Measurements from ENCODE around the gene GUCY1B1. TPM values are rescaled to one million over a fixed set of nuclear protein-coding genes. Genes with fewer than 3 reads are reported as not detected.

The GUCY1B1 gene
- polyA plus RNA-seq, 1 donor from 2014 or later: 13.6 TPM

GRCh38 chr4:155741546-155741945 lies 17.3 kb upstream of the GUCY1B1 start:
- no peaks in the 10 kb centered on the region for H4K20me1 ChIP-seq (ENCODE audit: insufficient read depth)
- no peaks in the 10 kb centered on the region for H3K9me2 ChIP-seq (ENCODE audit: insufficient read depth, low read length)
- no peaks in the 10 kb centered on the region for H3K27me3 ChIP-seq (ENCODE audit: insufficient read depth, low read depth, low read length)
- H3K27ac ChIP-seq (ENCODE audit: low read length): no peak overlapping the region
- no peak overlapping the region for H3K4me3 ChIP-seq (ENCODE audit: low read length)
- H3K9me3 ChIP-seq (ENCODE audit: low read length): no peaks in the 10 kb centered on the region
- no peaks in the 10 kb centered on the region for H3F3A ChIP-seq (ENCODE audit: insufficient read depth, low read length, poor library complexity, severe bottlenecking)
- no peak overlapping the region for H3K4me2 ChIP-seq (ENCODE audit: low read length)
- H3K79me2 ChIP-seq (replicated peaks; ENCODE audit: insufficient read depth, low read length): no peaks in the 10 kb centered on the region
- TF ChIP-seq EZH2 (IDR thresholded peaks at IDR 0.05; ENCODE audit: borderline replicate concordance, insufficient read depth, low read length, poor library complexity, severe bottlenecking) (no peak), POLR2AphosphoS5 (IDR thresholded peaks at IDR 0.05) (no peak), REST (IDR thresholded peaks at IDR 0.05; ENCODE audit: borderline replicate concordance) (no peak), RAD21 (conservative IDR thresholded peaks at IDR 0.05) (no peak), MXI1 (conservative IDR thresholded peaks at IDR 0.05; ENCODE audit: poor library complexity, severe bottlenecking) (no peak), SMC3 (conservative IDR thresholded peaks at IDR 0.05; ENCODE audit: poor library complexity) (no peak)
- H2AFZ ChIP-seq (ENCODE audit: low read depth, low read length): no peak overlapping the region
- no peaks in the 10 kb centered on the region for H3K36me3 ChIP-seq (ENCODE audit: insufficient read depth, low read length)
- H3K9ac ChIP-seq (ENCODE audit: low read length): no peak overlapping the region

DNA sequence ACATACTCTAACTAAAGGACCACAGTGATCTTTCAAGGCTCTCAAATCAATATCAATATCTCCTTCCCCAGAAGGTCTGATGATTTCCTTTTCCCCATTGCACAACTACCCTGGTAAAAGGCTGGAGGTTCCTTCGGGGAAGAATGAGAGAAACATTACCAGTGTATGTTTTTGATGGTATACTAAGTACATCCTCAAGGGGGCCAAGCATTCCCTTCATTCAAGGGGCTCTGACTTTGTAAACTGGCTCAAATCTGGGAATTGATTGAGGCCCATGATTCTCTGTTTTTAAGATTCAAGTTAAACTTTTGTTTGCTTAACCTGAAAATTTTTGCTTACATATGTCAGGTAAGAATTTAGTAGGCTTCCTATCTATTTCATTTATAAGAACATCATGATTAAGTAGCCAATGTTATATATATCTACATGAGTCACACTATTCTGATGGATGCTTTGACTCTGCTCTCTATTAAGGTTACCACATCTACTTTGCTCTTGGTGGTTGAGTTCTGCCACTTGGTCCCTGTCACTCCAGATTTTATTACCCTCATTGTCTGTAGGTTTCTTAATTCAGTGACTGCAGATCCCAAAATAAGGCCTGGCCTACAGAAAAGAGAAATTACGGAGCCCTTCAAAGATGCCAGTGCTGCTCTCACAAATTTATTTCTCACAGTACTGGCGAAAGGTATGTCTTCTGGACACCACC lies 16.4 kb upstream of the GUCY1B1 start:
- H3K4me2 ChIP-seq (ENCODE audit: low read length): no peak overlapping the region
- no peak overlapping the region for H2AFZ ChIP-seq (ENCODE audit: low read depth, low read length)
- no peaks in the 10 kb centered on the region for H3K36me3 ChIP-seq (ENCODE audit: insufficient read depth, low read length)
- H3K4me3 ChIP-seq (ENCODE audit: low read length): no peak overlapping the region
- no peaks in the 10 kb centered on the region for H3K9me2 ChIP-seq (ENCODE audit: insufficient read depth, low read length)
- no peaks in the 10 kb centered on the region for H3K9me3 ChIP-seq (ENCODE audit: low read length)
- no peaks in the 10 kb centered on the region for H3K79me2 ChIP-seq (replicated peaks; ENCODE audit: insufficient read depth, low read length)
- TF ChIP-seq EZH2 (IDR thresholded peaks at IDR 0.05; ENCODE audit: borderline replicate concordance, insufficient read depth, low read length, poor library complexity, severe bottlenecking): no peak
- no peak for TF ChIP-seq RAD21 (conservative IDR thresholded peaks at IDR 0.05)
- TF ChIP-seq SMC3 (conservative IDR thresholded peaks at IDR 0.05; ENCODE audit: poor library complexity): no peak
- no peak for TF ChIP-seq EP300 (conservative IDR thresholded peaks at IDR 0.05; ENCODE audit: poor library complexity, severe bottlenecking)
- TF ChIP-seq MXI1 (conservative IDR thresholded peaks at IDR 0.05; ENCODE audit: poor library complexity, severe bottlenecking): no peak
- TF ChIP-seq POLR2AphosphoS5 (IDR thresholded peaks at IDR 0.05): no peak
- no peak for TF ChIP-seq TAF1 (IDR thresholded peaks at IDR 0.05; ENCODE audit: low read depth)
- no peak for TF ChIP-seq REST (IDR thresholded peaks at IDR 0.05; ENCODE audit: borderline replicate concordance)
- TF ChIP-seq, protein P1, sequence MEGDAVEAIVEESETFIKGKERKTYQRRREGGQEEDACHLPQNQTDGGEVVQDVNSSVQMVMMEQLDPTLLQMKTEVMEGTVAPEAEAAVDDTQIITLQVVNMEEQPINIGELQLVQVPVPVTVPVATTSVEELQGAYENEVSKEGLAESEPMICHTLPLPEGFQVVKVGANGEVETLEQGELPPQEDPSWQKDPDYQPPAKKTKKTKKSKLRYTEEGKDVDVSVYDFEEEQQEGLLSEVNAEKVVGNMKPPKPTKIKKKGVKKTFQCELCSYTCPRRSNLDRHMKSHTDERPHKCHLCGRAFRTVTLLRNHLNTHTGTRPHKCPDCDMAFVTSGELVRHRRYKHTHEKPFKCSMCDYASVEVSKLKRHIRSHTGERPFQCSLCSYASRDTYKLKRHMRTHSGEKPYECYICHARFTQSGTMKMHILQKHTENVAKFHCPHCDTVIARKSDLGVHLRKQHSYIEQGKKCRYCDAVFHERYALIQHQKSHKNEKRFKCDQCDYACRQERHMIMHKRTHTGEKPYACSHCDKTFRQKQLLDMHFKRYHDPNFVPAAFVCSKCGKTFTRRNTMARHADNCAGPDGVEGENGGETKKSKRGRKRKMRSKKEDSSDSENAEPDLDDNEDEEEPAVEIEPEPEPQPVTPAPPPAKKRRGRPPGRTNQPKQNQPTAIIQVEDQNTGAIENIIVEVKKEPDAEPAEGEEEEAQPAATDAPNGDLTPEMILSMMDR (IDR thresholded peaks at IDR 0.05; ENCODE audit: poor library complexity, severe bottlenecking): no peak
- no peaks in the 10 kb centered on the region for H3F3A ChIP-seq (ENCODE audit: insufficient read depth, low read length, poor library complexity, severe bottlenecking)
- H3K27ac ChIP-seq (ENCODE audit: low read length): no peak overlapping the region
- no peaks in the 10 kb centered on the region for H3K27me3 ChIP-seq (ENCODE audit: insufficient read depth, low read depth, low read length)
- H4K20me1 ChIP-seq (ENCODE audit: insufficient read depth): no peaks in the 10 kb centered on the region
- no peak overlapping the region for H3K9ac ChIP-seq (ENCODE audit: low read length)
